GM12892 (cell line): ENCODE data around the gene ADIPOR1.

ENCODE experiments used
- POLR2A ChIP-seq: IDR thresholded peaks from 2 replicates; pipeline ENCODE4 v1.6.1; 2011; ENCODE audit warnings: low read depth, low read length, control low read depth
- POLR2AphosphoS5 ChIP-seq: IDR thresholded peaks from 2 replicates; pipeline ENCODE4 v1.6.1; 2011; ENCODE audit warnings: low read depth, low read length, control low read depth
- TAF1 ChIP-seq: IDR thresholded peaks from 2 replicates; pipeline ENCODE4 v1.6.1; 2011; ENCODE audit warnings: low read depth, mild to moderate bottlenecking, control low read depth, low read length, borderline replicate concordance

GRCh38 chr1:202953392-202953791, 4.7 kb downstream of the ADIPOR1 start:
- TF ChIP-seq POLR2A (no peak), POLR2AphosphoS5 (no peak), TAF1 (no peak)
